HUDEP-2 (cell line): ENCODE results near the gene TEX261.
"Not testable (repeated sequence)": the region's sequence is repeated elsewhere in the genome, so short reads cannot be mapped to it uniquely, and the experiment has no call there.

Experiments
- DNase-seq, 76 experiments: peaks; one replicate each; lab custom pipeline; 2025; ENCODE audit not compliant: unreplicated experiment in 76 of 76; lab: John Stamatoyannopoulos, UW

Gene TEX261

GRCh38 chr2:70994699-70995425 lies at the start of gene TEX261:
TEX261 (minus strand) TSS chr2:70994873; CDS start chr2:70994757, 116 bp downstream.
- DNase-seq, result peak in 74 of 76 experiments; percentile 34 to 92 (median 84)

DNA sequence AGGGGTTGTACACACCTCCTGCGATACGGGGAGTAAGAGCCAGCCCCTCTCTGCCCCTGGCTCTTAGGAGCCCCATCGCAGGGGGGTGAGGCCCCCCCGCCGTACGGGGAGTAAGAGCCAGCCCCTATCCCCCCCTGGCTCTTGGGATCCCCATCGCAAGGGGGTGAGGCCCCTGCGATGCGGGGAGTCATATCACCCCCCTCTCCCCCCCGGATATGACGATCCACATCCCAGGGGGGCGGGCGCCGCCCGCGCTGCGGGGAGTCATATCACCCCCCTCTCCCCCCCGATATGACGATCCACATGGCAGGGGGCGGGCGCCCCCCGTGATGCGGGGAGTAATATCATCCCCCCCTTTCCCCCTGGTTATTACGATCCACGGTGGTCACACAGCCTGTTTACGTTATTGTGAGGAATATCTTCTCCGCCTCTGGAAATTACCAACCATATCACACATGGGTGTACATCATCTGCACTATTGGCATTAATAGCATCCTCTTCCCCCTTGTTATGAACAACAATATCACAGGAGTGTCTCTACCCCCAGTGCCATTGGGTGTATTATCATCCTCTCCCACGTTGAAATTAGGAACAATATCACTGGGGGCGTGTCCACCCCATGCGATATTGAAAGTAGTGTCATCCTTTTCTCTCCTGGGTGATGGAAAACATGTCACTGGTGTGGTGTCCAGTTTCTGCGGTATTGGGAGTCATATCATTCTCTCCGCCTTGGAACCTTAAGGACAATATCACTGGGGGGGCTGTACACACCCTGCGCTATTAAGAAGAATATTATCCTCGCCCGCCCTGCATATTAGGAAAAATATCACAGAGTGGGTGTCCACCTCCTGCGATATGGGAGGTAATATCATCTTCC lies 49.1 kb upstream of the TEX261 start:
- DNase-seq, result no peak

GRCh38 chr2:71042287-71042686 lies 47.6 kb upstream of the TEX261 start:
- DNase-seq, result no peak

GRCh38 chr2:71036296-71036695 lies 41.6 kb upstream of the TEX261 start:
- not testable (repeated sequence) for DNase-seq

DNA sequence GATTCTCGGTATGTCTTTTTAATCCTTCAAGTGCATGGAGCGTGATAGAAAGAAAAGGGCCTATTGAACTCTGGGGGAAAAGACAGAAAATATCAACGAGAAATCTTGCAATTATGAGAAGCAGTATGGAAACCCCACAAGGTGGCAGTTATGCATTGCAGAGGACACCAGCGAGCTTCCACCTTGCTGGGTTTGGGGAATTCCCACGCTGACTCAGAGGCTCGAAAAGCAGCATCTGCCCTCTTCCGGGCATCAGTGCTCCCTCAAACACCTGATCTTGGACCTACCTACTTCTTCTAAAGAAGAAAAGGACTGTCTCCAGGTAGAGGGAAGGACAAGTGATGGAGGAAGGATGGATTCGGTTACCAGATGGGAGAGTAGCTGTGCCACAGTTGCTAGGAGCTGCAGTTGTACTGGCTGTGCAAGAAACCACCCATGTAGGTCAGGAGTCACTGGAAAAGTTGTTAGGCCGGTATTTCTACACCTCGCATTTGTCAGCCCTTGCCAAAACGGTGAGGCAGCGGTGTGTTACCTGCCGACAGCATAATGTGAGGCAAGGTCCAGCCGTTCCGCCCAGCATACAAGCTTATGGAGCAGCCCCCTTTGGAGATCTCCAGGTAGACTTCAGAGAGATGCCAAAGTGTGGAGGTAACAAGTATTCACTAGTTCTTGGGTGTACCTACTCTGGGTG lies 29.0 kb upstream of the TEX261 start:
- DNase-seq, result not testable (repeated sequence)

GRCh38 chr2:71021394-71021793 lies 26.7 kb upstream of the TEX261 start:
- not testable (repeated sequence) for DNase-seq

- not testable (repeated sequence) for DNase-seq
Observed at GRCh38 chr2:71019989-71020388, 25.3 kb upstream of the TEX261 start.

DNA sequence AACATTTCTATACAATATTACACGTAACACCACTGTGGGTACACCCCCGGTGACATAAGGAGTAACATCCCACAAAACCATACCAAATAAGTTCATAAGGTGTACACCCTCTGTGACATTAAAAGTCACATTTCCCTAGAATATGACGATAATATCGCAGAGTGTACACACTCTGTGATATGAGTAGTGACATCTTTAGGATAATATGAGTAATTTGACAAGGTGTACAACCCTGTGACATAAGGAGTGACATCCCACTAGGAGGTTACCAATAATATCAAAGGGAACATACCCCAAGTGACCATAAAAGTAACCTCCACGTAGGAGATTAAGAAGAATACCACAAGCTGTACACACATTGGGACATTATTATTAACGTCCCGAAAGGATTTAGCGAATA lies 24.0 kb upstream of the TEX261 start:
- DNase-seq, result no peak

- not testable (repeated sequence) for DNase-seq
Observed at GRCh38 chr2:71011786-71012185, 17.1 kb upstream of the TEX261 start.

DNA sequence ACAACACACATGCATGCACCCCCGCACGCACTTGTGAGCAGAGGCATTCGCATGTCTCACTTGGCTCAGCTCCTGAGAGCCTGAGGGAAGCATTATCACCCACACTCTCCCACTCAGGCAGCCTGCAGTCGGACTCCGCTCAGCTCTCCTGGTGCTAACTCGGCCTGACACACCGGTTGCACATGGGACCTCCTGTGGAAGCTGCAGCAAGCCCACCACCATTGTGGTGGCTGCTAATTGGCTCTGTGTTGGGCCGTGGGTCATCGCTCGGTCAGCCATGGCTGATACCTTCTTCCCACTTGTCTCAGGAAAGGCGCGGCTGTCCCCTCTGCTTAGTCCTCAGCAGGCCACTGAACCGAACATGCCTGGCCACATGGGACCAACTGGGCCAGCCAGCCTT lies 13.7 kb upstream of the TEX261 start:
- DNase-seq, result no peak

DNA sequence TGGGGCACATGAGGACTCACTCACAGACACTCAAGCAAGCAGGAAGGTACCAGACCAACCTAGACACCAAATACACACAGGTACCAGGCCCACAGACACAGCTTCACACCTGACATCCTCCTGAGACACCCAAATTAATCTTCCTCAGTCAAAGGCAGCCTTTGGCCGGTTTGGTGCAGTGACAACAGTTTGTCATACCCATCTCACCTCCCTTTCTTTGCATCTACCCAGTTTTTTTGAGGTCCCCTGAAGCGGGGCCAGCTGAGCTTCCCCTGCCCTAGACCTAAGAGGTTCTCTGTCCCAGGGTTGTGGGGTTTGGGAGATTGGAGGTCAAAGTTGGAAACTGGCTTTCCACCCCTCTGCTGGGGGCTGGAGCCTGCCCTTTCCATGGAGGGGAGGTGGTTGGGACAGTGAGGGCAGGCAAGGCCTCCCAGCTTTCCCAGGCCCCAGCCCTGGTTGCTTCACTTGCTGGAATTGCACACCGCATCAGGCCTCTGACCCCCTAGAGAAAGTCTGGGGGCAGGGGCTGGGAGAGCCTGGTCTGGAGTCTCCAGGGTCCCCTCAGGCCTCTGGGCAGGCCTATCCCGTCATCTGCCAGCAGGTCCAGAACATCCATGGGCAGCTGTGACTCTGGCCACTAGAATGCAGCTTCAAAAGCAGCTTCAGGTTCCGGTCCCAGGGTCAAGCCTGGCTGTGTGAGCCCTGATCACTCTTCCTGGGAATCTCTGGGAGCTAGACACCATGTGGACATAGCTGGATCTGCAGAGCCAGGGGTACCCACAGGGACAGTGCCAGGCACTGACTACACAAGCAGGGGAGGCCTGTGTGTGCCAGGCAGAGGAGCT lies 12.5 kb upstream of the TEX261 start:
- DNase-seq, result no peak

DNA sequence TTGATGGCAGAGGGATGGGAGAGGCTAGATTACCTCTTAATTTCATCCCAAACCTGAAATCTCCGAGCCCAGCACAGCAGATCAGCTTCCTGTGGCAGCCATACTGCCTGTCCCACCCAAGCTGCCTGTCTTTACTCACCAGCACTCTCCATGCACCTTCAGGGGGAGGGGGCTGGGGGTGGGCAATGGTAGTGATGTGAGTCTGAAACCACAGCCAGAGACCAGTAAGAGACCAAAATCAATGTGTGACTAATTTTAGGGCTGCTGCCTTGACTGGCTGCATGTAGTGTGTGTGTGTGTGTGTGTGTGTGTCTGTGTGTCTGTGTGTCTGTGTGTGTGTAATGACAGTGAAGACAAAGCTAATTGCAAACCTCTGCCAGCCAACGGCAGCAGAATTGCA lies 11.7 kb upstream of the TEX261 start:
- DNase-seq, result no peak

- peak in 1 of 76 experiments; percentile 5 for DNase-seq
Observed at GRCh38 chr2:71005271-71006202, 10.9 kb upstream of the TEX261 start.

DNA sequence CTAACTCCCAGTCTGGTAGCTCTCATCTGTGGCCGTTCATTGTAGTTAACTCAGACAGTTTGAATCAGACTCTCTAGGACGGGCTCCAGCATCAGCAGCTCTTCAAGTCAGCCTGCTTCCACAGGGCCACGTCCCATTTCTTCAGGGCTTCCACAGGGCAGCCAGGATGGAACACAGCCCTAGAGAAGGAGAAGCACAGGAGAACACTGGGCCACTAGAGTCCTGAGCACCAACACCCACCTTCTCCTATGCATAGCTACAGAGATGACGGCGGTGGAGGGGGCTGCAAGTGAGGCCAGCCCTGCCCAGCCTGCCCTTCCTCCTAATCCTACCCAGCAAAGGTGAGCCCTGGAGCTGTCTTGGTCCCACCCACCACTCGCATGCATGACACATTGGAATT lies 10.2 kb upstream of the TEX261 start:
- no peak for DNase-seq

GRCh38 chr2:71003966-71004755 lies 9.5 kb upstream of the TEX261 start:
- no peak for DNase-seq

- DNase-seq, result no peak
Observed at GRCh38 chr2:71003396-71003795, 8.7 kb upstream of the TEX261 start.

- no peak for DNase-seq
Observed at GRCh38 chr2:71001981-71002570, 7.4 kb upstream of the TEX261 start.

DNA sequence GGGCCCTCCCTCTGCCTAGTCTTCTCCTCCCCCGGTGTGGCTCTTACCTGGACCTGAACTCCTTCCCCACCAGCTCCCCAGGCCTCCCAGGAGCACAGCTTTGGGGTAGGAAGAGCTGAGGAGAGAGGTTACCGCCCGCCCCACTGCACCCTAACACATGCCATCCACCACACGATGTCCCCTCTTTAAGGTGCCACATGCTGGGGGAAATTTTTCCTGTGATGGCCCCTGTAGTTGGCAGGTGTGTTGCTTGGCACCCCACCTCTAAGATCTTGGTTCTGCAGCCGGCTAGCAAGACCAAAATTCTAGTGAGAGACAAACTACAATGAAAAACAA lies 6.9 kb upstream of the TEX261 start:
- DNase-seq, result no peak
